K562 (cell line): ENCODE data around the gene GMEB1. TPM values are rescaled to one million over a fixed set of nuclear protein-coding genes. Genes with fewer than 3 reads are reported as not detected.
A peak's percentile ranks its signal among the peaks of the same experiment; 100 is the strongest.

Experiments used
- ATAC-seq: fragments of 200-7000 bp; cut with Tn5 transposase; 3 replicates; pipeline ENCODE4 v1.9.1; 2020; ENCODE audit warnings: moderate library complexity
- BruUV-seq: library from RNA; stranded (reverse); fragments of 400-500 nt; replicated peaks from 2 replicates; lab custom pipeline; 2021; lab: Mats Ljungman, UMichigan
- CTCF ChIA-PET: fragments of 300-600 bp; formaldehyde crosslinking; extraction: SDS; loops from one replicate; lab custom pipeline; 2021; ENCODE audit warnings: low intra/inter-chr PET ratio; lab: Yijun Ruan, JAX
- POLR2A ChIA-PET: fragments of 300-600, 350-650 bp; sonication (Branson Sonifier 250); formaldehyde crosslinking; extraction: SDS; loops from one replicate; lab custom pipeline; 2021; ENCODE audit warnings: antibody characterized with exemption, inconsistent platforms; lab: Yijun Ruan, JAX
- DNase-seq, 4 experiments: peaks; one replicate each; pipeline versions ENCODE4 v3.0.0 to v3.0.0-alpha.2; 2011 to 2018; ENCODE audit warnings: low spot score in 3 of 4, mixed read lengths in 3 of 4; ENCODE audit errors: extremely low read depth in 1 of 4
- FAIRE-seq: peaks from 2 replicates; lab custom pipeline; 2011; peaks lifted over from hg19 to GRCh38; lab: Jason Lieb, UNC
- H2AFZ ChIP-seq: 2 replicates; pipeline ENCODE4 v1.6.0; 2011; ENCODE audit warnings: low read depth, low read length, control low read depth, inconsistent platforms
- H3K27ac ChIP-seq: fragments of 200-600 bp; 3 replicates; pipeline ENCODE4 v1.8.0; 2011; ENCODE audit warnings: low read depth, mild to moderate bottlenecking, control low read depth, inconsistent platforms, low read length, moderate library complexity, mixed read lengths; ENCODE audit errors: extremely low read depth
- H3K27me3 ChIP-seq, 2 experiments: fragments of 300-600 bp in 1 of 2; 2 replicates in 1 of 2; 3 replicates in 1 of 2; pipeline versions ENCODE4 v1.6.0 to v1.8.0; 2011; ENCODE audit warnings: inconsistent platforms in 2 of 2, low read length in 2 of 2, mild to moderate bottlenecking in 1 of 2, mixed read lengths in 1 of 2, moderate library complexity in 1 of 2; ENCODE audit not compliant: control insufficient read depth in 2 of 2, insufficient read depth in 2 of 2
- H3K36me3 ChIP-seq: fragments of 300-600 bp; 3 replicates; pipeline ENCODE4 v1.8.0; 2011; ENCODE audit warnings: mild to moderate bottlenecking, low read length, inconsistent platforms; ENCODE audit not compliant: control insufficient read depth, insufficient read depth
- H3K4me1 ChIP-seq, 2 experiments: fragments of 200-600 bp in 1 of 2; replicated peaks in 1 of 2; 2 replicates in 1 of 2; 3 replicates in 1 of 2; pipeline versions ENCODE4 v1.5.1 to v1.8.0; 2011; ENCODE audit warnings: inconsistent platforms in 2 of 2, low read length in 2 of 2, mild to moderate bottlenecking in 1 of 2, mixed read lengths in 1 of 2, moderate library complexity in 1 of 2; ENCODE audit not compliant: control insufficient read depth in 2 of 2, insufficient read depth in 2 of 2
- H3K4me2 ChIP-seq: 2 replicates; pipeline ENCODE4 v1.6.1; 2011; ENCODE audit warnings: low read length, control low read depth, inconsistent platforms, mixed read lengths; ENCODE audit not compliant: insufficient read depth
- H3K4me3 ChIP-seq: fragments of 200-600 bp; sonication (generic), shearing (Covaris generic); 2 replicates; pipeline ENCODE4 v1.5.1; 2016; ENCODE audit warnings: control low read depth, inconsistent platforms
- H3K79me2 ChIP-seq: fragments of 200-600 bp; 3 replicates; pipeline ENCODE4 v1.8.0; 2011; ENCODE audit warnings: low read length, inconsistent platforms; ENCODE audit not compliant: control insufficient read depth, insufficient read depth
- H3K9ac ChIP-seq, 2 experiments: 2 replicates each; pipeline versions ENCODE4 v1.6.0 to v1.6.1; 2011; ENCODE audit warnings: low read depth in 2 of 2, low read length in 2 of 2, control low read depth in 1 of 2, inconsistent platforms in 1 of 2, mild to moderate bottlenecking in 1 of 2, mixed read lengths in 1 of 2; ENCODE audit not compliant: insufficient read depth in 1 of 2
- H3K9me1 ChIP-seq: one replicate; pipeline ENCODE4 v1.6.0; 2011; ENCODE audit warnings: inconsistent platforms, mild to moderate bottlenecking, low read length, moderate library complexity; ENCODE audit not compliant: control insufficient read depth, insufficient read depth
- H3K9me3 ChIP-seq: replicated peaks from 2 replicates; pipeline ENCODE4 v1.5.1; 2011; ENCODE audit warnings: low read depth, low read length, inconsistent platforms; ENCODE audit not compliant: control insufficient read depth, insufficient read depth
- H4K20me1 ChIP-seq: replicated peaks from 2 replicates; pipeline ENCODE4 v1.6.1; 2011; ENCODE audit warnings: low read length, inconsistent platforms, mixed read lengths; ENCODE audit not compliant: control insufficient read depth, insufficient read depth
- ATF3 ChIP-seq, 2 experiments: fragments of 450-650 bp in 1 of 2; sonication (generic) in 1 of 2; formaldehyde crosslinking in 1 of 2; IDR thresholded peaks in 1 of 2; conservative IDR thresholded peaks in 1 of 2; 2 replicates each; pipeline versions ENCODE4 v1.6.1 to v1.8.1; 2016 to 2023; ENCODE audit warnings: mild to moderate bottlenecking in 2 of 2, moderate library complexity in 2 of 2, inconsistent platforms in 1 of 2, missing genetic modification reagents in 1 of 2
- BCOR ChIP-seq: fragments of 450-650 bp; IDR thresholded peaks from 2 replicates; pipeline ENCODE4 v1.6.1; 2016
- BDP1 ChIP-seq: IDR thresholded peaks from 3 replicates; pipeline ENCODE4 v1.6.1; 2011; ENCODE audit not compliant: insufficient read length, insufficient read depth
- CEBPB ChIP-seq: fragments of 450-650 bp; IDR thresholded peaks from 2 replicates; pipeline ENCODE4 v1.6.1; 2016; ENCODE audit warnings: missing genetic modification characterization, missing compliant biosample characterization
- CEBPG ChIP-seq, 3 experiments: fragments of 200-800 bp in 1 of 3; sonication (Bioruptor generic) in 1 of 3; sonication (generic) in 1 of 3; formaldehyde crosslinking in 1 of 3; IDR thresholded peaks in 2 of 3; conservative IDR thresholded peaks in 1 of 3; 2 replicates each; pipeline versions ENCODE4 v1.6.1 to v1.8.0; 2016 to 2022; ENCODE audit warnings: missing compliant biosample characterization in 2 of 3, missing genetic modification characterization in 2 of 3, mild to moderate bottlenecking in 1 of 3, missing genetic modification reagents in 1 of 3
- CEBPZ ChIP-seq: fragments of 150-350 bp; IDR thresholded peaks from 2 replicates; pipeline ENCODE4 v1.6.1; 2014; ENCODE audit warnings: low read depth, mild to moderate bottlenecking, low read length, borderline replicate concordance
- KDM1A ChIP-seq, 2 experiments: fragments of 450-650 bp; IDR thresholded peaks; 2 replicates each; pipeline ENCODE4 v1.6.1; 2016; ENCODE audit warnings: mild to moderate bottlenecking in 2 of 2
- NEUROD1 ChIP-seq: fragments of 150-350 bp; IDR thresholded peaks from 2 replicates; pipeline ENCODE4 v1.6.1; 2014; ENCODE audit warnings: borderline replicate concordance, low read length, low read depth; ENCODE audit not compliant: partially characterized antibody
- POLR2A ChIP-seq: fragments of 450-650 bp; conservative IDR thresholded peaks from 2 replicates; pipeline ENCODE4 v1.6.1; 2016
- RBM25 ChIP-seq: fragments of 200-400 bp; formaldehyde crosslinking; IDR thresholded peaks from 2 replicates; pipeline ENCODE4 v1.6.1; 2018; ENCODE audit warnings: low read length, low read depth, moderate library complexity; ENCODE audit not compliant: severe bottlenecking
- SMARCA5 ChIP-seq: fragments of 450-650 bp; IDR thresholded peaks from 2 replicates; pipeline ENCODE4 v1.6.1; 2016
- TAF1 ChIP-seq: IDR thresholded peaks from 2 replicates; pipeline ENCODE4 v1.6.1; 2011; ENCODE audit warnings: mild to moderate bottlenecking, low read length, moderate library complexity; ENCODE audit not compliant: insufficient read depth, control insufficient read depth, severe bottlenecking; ENCODE audit errors: extremely low read depth
- TEAD1 ChIP-seq, 2 experiments: fragments of 450-650 bp in 1 of 2; sonication (generic) in 1 of 2; formaldehyde crosslinking; IDR thresholded peaks; 2 replicates each; pipeline versions ENCODE4 v1.4.0 to v1.8.0; 2020 to 2022; ENCODE audit warnings: mild to moderate bottlenecking in 2 of 2, missing genetic modification reagents in 1 of 2
- ZNF121 ChIP-seq: sonication (generic); formaldehyde crosslinking; conservative IDR thresholded peaks from 2 replicates; pipeline ENCODE4 v1.8.0; 2022; ENCODE audit warnings: missing genetic modification reagents
- ZNF165 ChIP-seq: fragments of 250-450 bp; sonication (Bioruptor Pico); IDR thresholded peaks from 2 replicates; pipeline ENCODE4 v1.4.0; 2020; ENCODE audit warnings: borderline replicate concordance
- WGBS: fragments of 100-300 bp; shearing (Covaris generic); methylation state at CpG from one replicate; pipeline ENCODE4 v1.1.6; 2016; ENCODE audit warnings: low coverage, mixed read lengths; ENCODE audit not compliant: insufficient coverage; ENCODE audit errors: missing lambda C conversion rate; 5-methylcytosine and 5-hydroxymethylcytosine counted together
- in situ Hi-C: fragments of 300-500 bp; cut with MboI; formaldehyde crosslinking; loops from 4 replicates; pipeline ENCODE4 v1.15.0; 2018; ENCODE audit warnings: inconsistent platforms, mixed read lengths
- intact Hi-C: fragments of 100-400 bp; cut with micrococcal nuclease; formaldehyde crosslinking; loops from 2 replicates; pipeline ENCODE4 v1.14.2; 2022
- polyA plus RNA-seq, 8 experiments: library from polyadenylated mRNA; depleted of rRNA in 4 of 8; stranded (reverse) in 5 of 8; unstranded in 3 of 8; fragments of >200 nt; fragmentation: Nextera tagmentation in 2 of 8; fragmentation: Illumina TruSeq in 1 of 8; extraction: Ambion mirVana in 2 of 8; extraction: Trizol in 1 of 8; gene quantifications; 2 replicates each; pipeline versions ENCODE4 v1.2.1 to v1.2.3, GENCODE V29; 2011 to 2014; ENCODE audit warnings: inconsistent platforms in 1 of 8, missing spikeins in 1 of 8
- total RNA-seq, 7 experiments: library from RNA; depleted of rRNA in 6 of 7; stranded (reverse); fragments of >200 nt in 6 of 7; fragmentation: Illumina TruSeq in 2 of 7; extraction: Trizol in 2 of 7; gene quantifications; 2 replicates each; pipeline versions ENCODE4 v1.2.1 to v1.2.3, GENCODE V29; 2011 to 2021; ENCODE audit warnings: low replicate concordance in 1 of 7

Gene GMEB1
- total and polyA plus RNA-seq, 9 of the 15 experiments (the other 6 are each of a cell fraction or from before 2014, with no cell fraction given): 6.6 to 17.5 (median 8.5) TPM

GRCh38 chr1:28745653-28746173 is 77.1 kb downstream of the GMEB1 start:
- H3K36me3 ChIP-seq: peaks cover 81% of the 10 kb centered on the region
- intact Hi-C loops: no loop called here

More at GRCh38 chr1:28745653-28746173, 77.1 kb downstream of the GMEB1 start:
- Histone ChIP-seq H3K9me3 (no peaks in the 10 kb centered on the region), H3K9ac (no peak overlapping the region), H3K4me1 (peaks cover 30 to 32% of the 10 kb centered on the region in 2 experiments), H2AFZ (no peak overlapping the region), H3K27me3 (no peaks in the 10 kb centered on the region), H3K9me1 (peaks cover 3% of the 10 kb centered on the region), H4K20me1 (peaks cover 50% of the 10 kb centered on the region), H3K79me2 (peaks cover 100% of the 10 kb centered on the region), H3K27ac (no peak overlapping the region), H3K4me2 (peak overlapping the region; percentile 30), H3K4me3 (no peak overlapping the region)
- in situ Hi-C loops: no loop called here
- ChIA-PET POLR2A (interaction anchor here (0.6 to 3.0 kb wide), 9 partner anchors 10 to 103 kb away, joined by 3 to 13 read pairs (median 4); partner anchors contain the start of genes RNU11, TAF12 and YTHDF2), CTCF (no interaction called here)
- 72% methylated on average over 4 of the region's 6 CpGs for WGBS
- DNase-seq (no peak), FAIRE-seq (no peak), ATAC-seq (no peak)
- TF ChIP-seq SMARCA5 (0 out of 2 replicates have a peak, but pooled peaks have one; percentile 37), ZNF121 (CRISPR knock-in tag) (peak; percentile 95), CEBPB (tag) (peak; percentile 70), RBM25 (peak; percentile 44), BDP1 (no peak), POLR2A (0 out of 2 replicates have a peak, but pooled peaks have one; percentile 10), BCOR (peak; percentile 60; the same call in 1 of the 2 replicates), CEBPZ (no peak), KDM1A (IDR thresholded peaks at IDR 0.05) (0 out of 4 replicates have a peak, but pooled peaks of 1 of the 2 experiments have one; percentile 18), NEUROD1 (no peak), TEAD1 (CRISPR knock-in tag; IDR thresholded peaks at IDR 0.05) (no peak), ATF3 (IDR thresholded peaks at IDR 0.05) (peak; percentile 85), ATF3 (CRISPR knock-in tag; conservative IDR thresholded peaks at IDR 0.05) (no peak), CEBPG (CRISPR knock-in tag; IDR thresholded peaks at IDR 0.05) (peak; percentile 73), CEBPG (tag; conservative IDR thresholded peaks at IDR 0.05 in 1 of 2, IDR thresholded peaks at IDR 0.05 in 1 of 2) (peak; percentile 24 to 61; a peak in 2 of 4 replicates), TAF1 (no peak), ZNF165 (CRISPR knock-in tag) (no peak)
- no TSS peak for BruUV-seq
